ENCODE results near the gene ASPSCR1.

GRCh38 chr17:81987161-81987770, 9.8 kb downstream of the ASPSCR1 start:
- TF ChIP-seq GATA1 (IDR thresholded peaks at IDR 0.05; ENCODE audit: low read depth, low read length) (no peak), POLR2A (IDR thresholded peaks at IDR 0.05; ENCODE audit: low read length) (no peak)

All from erythroblast (primary cell).